OCI-LY1 (cell line): ENCODE results near the gene FAM229A.

ENCODE experiments used
- EZH2 ChIP-seq: fragments of 200-600 bp; sonication (generic), shearing (Covaris generic); IDR thresholded peaks from 2 replicates; pipeline ENCODE4 v1.8.0; 2017; ENCODE audit warnings: borderline replicate concordance, mixed run types, mild to moderate bottlenecking, antibody characterized with exemption, low read length, moderate library complexity, mixed read lengths
- TF ChIP-seq, protein P1 (sequence below): fragments of 200-600 bp; sonication (generic), shearing (Covaris generic); IDR thresholded peaks from 2 replicates; pipeline ENCODE4 v1.5.1; 2017; ENCODE audit warnings: mild to moderate bottlenecking, antibody characterized with exemption, low read length, moderate library complexity, mixed read lengths

DNA sequence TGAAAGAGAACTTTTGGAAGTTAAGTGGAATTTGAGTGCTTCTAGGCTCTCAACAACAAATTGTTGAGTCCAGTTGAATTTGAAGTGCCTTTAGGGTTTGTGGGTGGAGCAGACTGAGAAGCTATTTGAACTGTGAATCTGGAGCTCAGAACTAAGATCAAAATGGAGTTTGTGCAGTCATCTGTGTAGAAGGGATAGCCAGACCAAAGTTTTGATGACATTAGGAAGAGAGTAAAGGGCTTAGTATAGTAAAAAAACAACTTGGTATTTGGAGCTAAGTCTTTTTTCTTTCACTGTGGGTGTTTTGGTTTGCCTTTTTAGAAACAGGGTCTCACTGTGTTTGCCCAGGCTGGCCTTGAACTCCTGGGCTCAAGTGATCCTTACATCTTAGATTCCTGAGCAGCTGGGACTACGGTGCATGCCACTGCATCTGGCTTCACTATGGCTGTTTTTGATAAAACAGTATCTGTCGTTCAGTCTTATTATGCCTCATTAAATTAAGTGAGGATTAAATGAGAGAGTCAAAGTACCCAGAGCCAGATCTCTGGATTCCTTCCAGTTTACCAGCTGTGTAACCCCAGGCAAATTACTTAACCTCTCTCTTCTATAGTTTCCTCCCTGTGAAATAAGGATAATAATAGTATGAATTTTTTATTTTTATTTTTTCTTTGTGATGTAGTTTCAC, 50.4 kb downstream of the FAM229A start:
- TF ChIP-seq, protein P1, sequence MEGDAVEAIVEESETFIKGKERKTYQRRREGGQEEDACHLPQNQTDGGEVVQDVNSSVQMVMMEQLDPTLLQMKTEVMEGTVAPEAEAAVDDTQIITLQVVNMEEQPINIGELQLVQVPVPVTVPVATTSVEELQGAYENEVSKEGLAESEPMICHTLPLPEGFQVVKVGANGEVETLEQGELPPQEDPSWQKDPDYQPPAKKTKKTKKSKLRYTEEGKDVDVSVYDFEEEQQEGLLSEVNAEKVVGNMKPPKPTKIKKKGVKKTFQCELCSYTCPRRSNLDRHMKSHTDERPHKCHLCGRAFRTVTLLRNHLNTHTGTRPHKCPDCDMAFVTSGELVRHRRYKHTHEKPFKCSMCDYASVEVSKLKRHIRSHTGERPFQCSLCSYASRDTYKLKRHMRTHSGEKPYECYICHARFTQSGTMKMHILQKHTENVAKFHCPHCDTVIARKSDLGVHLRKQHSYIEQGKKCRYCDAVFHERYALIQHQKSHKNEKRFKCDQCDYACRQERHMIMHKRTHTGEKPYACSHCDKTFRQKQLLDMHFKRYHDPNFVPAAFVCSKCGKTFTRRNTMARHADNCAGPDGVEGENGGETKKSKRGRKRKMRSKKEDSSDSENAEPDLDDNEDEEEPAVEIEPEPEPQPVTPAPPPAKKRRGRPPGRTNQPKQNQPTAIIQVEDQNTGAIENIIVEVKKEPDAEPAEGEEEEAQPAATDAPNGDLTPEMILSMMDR: no peak
- no peak for TF ChIP-seq EZH2
